ENCODE measurements around the gene FBXW7.

Gene FBXW7

DNA sequence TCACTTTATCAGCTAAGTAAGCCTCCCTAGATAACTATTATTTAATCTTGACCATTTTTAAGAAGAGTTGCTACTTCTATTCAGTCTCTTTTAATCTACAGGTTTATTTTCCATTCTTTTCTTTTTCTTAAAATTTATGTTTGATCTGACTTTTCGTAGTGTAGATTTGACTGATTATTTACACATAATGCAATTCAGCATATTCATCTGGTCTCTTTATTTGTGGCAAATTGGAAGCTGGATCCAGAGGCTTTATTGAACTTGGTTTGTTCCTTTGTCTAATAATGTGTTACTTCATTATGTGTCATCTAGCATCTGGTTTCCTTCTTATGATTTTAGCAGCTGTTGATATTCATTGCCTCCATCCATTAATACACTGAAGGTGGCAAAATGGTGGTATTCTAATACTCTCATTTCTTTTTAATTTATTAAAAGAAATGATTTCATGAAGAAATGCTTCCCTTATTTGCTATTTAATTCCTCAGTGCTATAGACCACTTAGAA, 113.0 kb downstream of the FBXW7 start:
- H3K27ac ChIP-seq, result no peak overlapping the region
- TF ChIP-seq ZFX (IDR thresholded peaks at IDR 0.05), result no peak
- TF ChIP-seq, protein P1, sequence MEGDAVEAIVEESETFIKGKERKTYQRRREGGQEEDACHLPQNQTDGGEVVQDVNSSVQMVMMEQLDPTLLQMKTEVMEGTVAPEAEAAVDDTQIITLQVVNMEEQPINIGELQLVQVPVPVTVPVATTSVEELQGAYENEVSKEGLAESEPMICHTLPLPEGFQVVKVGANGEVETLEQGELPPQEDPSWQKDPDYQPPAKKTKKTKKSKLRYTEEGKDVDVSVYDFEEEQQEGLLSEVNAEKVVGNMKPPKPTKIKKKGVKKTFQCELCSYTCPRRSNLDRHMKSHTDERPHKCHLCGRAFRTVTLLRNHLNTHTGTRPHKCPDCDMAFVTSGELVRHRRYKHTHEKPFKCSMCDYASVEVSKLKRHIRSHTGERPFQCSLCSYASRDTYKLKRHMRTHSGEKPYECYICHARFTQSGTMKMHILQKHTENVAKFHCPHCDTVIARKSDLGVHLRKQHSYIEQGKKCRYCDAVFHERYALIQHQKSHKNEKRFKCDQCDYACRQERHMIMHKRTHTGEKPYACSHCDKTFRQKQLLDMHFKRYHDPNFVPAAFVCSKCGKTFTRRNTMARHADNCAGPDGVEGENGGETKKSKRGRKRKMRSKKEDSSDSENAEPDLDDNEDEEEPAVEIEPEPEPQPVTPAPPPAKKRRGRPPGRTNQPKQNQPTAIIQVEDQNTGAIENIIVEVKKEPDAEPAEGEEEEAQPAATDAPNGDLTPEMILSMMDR (conservative IDR thresholded peaks at IDR 0.05), result no peak

DNA sequence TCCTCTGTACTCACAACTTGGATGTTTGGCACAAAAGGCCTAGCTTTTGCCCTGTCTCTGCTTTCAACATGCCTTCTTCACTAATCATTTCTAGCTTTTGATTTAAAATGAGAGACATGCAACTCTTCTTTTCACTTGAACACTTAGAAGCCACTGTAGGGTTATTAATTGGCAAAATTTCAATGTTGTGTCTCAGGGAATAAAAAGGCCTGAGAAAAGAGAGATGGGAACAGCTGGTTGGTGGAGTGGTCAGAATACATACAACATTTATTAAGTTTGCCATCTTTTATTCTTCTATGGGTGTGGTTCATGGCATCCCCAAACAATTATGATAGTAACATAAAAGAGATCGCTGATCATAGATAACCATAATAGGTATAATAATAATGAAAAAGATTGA, 114.3 kb downstream of the FBXW7 start:
- no peak overlapping the region for H3K27ac ChIP-seq
- no peak for TF ChIP-seq ZFX (IDR thresholded peaks at IDR 0.05)
- TF ChIP-seq, protein P1 (conservative IDR thresholded peaks at IDR 0.05), result no peak

DNA sequence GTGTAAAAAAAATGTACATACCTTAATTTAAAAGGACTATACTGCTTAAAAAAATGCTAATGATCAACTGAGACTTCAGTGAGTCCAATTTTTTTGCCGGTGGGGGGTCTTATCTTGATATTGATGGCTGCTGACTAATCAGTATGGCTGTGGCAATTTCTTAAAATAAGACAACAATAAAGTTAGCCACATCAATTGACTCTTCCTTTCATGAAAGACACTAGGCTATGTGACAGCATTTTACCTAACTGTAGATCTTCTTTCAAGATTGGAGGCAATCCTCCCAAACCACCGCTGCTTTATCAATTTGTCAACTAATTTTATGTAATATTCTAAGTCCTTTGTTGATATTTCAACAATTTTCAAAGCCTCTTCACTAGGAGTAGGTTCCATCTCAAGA, 116.1 kb downstream of the FBXW7 start:
- no peak for TF ChIP-seq ZFX (IDR thresholded peaks at IDR 0.05)
- TF ChIP-seq, protein P1 (conservative IDR thresholded peaks at IDR 0.05), result no peak
- H3K27ac ChIP-seq, result no peak overlapping the region

DNA sequence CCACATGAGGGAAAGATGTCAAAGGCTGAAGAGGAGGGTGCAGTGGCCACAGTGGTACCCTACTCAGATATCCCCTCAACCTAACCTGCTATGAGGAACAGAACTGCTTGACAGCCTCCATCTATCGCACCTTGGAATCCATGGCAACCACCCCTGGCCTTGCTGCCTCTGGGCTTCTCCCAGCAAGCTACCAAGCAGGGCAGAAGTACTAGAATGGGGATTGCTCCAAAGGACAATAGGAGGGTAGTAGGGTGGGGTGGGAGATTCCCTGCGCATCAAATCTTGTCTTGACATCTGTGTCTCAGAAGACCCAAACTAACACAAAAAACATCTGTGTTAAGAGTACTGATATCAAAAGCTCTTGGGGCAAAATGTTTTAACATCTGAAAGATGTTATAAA, 118.2 kb downstream of the FBXW7 start:
- TF ChIP-seq, protein P1 (conservative IDR thresholded peaks at IDR 0.05), result no peak
- no peak for TF ChIP-seq ZFX (IDR thresholded peaks at IDR 0.05)
- no peak overlapping the region for H3K27ac ChIP-seq

GRCh38 chr4:152415980-152416379, 119.9 kb downstream of the FBXW7 start:
- no peak for TF ChIP-seq ZFX (IDR thresholded peaks at IDR 0.05)
- TF ChIP-seq, protein P1 (conservative IDR thresholded peaks at IDR 0.05), result no peak
- no peak overlapping the region for H3K27ac ChIP-seq

DNA sequence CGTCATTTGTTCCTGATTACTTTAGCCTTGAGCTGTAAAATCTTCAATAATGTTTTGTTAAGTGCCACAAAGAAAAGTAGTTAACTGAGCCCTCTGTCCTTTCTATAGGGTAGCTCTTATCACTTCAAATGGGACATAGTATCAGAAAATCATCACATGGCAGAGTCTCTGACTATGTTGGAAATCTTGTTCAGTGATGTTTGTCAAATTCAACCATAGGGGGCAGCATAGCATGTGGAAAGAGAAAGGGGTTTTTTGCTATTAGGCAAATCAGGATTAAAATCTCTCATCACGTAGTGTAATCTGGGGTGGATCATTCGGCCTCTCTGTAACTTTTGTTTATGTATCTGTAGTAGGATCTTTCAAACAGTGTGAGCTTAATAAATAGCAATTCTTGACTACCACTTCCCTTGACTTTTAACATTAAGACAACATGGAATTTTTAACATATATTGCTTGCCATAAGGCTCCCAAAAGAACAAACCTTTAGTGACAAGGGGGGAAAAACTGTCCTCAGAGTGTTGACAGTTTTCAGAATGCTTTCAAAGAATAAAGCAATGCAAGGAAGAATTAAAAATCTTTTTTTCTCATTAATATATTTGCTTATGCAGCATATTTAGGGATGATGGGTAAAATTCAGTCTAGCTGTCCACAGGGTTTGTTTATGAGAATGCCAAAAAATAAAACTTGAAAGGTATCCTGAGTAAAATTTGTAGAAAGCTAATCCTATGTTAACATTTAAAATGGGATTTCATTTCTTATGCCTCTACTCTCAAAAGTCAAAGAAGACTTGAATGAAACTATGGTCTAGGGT, 127.2 kb downstream of the FBXW7 start:
- no peak for TF ChIP-seq ZFX (IDR thresholded peaks at IDR 0.05)
- TF ChIP-seq, protein P1 (conservative IDR thresholded peaks at IDR 0.05), result peak; percentile 79
- no peak overlapping the region for H3K27ac ChIP-seq

DNA sequence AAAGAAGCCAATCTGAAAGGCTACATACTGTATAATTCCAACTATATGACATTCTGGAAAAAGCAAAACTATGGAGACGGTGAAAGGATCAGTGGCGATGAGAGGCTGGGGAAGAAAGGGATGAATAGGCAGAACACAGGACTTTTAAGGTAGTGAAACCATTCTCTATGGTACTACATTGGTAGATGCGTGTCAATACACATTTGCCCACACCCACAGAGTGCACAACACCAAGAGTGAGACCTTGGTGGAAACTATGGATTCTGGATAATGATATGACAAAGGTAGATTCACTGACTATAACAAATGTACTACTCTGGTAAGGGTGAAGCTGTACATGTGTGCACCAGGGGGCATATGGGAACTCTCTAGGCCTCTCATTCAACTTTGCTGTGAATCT, 134.5 kb downstream of the FBXW7 start:
- TF ChIP-seq, protein P1 (conservative IDR thresholded peaks at IDR 0.05), result no peak
- no peak for TF ChIP-seq ZFX (IDR thresholded peaks at IDR 0.05)
- H3K27ac ChIP-seq, result no peak overlapping the region

Measured in C4-2B (cell line).